GM19238 (cell line): ENCODE results near the gene TMEM14A.
"Not testable (repeated sequence)": the region's sequence is repeated elsewhere in the genome, so short reads cannot be mapped to it uniquely, and the experiment has no call there.

Source experiments
- DNase-seq: peaks from one replicate; pipeline ENCODE4 v3.0.0; 2011; ENCODE audit warnings: low spot score; ENCODE audit not compliant: insufficient read length

The TMEM14A gene

DNA sequence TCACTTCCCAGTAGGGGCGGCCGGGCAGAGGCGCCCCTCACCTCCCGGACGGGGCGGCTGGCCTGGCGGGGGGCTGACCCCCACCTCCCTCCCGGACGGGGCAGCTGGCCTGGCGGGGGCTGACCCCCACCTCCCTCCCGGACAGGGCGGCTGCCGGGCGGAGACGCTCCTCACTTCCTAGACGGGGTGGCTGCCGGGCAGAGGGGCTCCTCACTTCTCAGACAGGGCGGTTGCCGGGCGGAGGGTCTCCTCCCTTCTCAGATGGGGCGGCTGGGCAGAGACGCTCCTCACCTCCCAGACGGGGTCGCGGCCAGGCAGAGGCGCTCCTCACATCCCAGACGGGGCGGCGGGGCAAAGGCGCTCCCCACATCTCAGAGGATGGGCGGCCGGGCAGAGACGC is 15.0 kb upstream of the TMEM14A start:
- not testable (repeated sequence) for DNase-seq

DNA sequence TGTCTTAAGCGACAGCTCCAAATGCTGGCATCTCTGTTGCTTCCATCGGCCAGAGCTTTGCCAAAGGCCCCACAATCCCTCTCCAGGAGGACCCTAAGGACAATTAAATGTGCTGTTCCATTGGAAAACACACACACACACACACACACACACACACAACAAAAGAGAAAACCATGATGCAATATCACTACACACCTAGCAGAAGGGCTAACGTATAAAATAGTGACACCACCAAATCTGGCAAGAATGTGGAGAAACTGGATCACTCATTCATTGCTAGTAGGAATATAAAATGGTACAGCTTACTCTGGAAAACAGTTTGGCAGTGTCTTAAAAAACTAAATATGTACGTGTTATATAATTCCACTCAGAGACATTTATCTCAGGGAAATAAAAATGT is 13.0 kb upstream of the TMEM14A start:
- no peak for DNase-seq

DNA sequence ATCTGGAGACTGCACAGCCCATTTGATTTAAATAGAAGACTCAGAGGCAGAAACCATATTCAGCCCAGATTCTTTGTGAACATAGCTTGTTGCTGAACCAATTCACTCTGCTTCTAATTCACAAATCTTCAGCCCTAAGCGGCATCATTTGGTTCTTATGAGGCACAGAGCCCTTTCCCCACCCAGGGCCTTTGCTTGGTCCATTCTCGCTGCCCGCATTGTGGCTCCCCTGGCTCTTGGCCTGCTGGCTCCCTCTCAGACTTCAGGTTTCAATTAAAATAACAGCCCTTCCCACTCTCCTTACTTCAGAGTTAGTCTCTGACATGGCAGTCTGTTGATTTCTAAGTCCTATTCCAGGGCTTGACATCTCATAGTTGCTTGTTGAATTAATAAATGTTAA is 9.4 kb upstream of the TMEM14A start:
- DNase-seq = no peak

DNA sequence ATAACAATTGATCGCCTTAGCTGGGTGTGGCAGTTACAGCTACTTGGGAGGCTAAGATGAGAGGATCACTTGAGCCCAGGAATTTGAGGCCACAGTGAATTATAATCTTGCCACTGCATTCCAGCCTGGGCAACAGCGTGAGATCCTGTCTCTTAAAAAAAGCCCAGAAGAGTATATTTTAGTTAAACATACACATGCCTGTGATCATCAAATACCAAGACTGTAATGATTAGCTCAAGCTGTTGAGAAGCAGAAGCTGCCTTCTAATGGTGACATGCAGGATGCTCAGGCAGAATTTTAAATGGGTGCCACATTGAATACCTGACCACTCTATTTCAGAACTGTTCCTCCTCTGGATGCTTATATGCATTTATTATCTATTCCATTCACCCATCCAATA is 8.9 kb upstream of the TMEM14A start:
- no peak for DNase-seq

DNA sequence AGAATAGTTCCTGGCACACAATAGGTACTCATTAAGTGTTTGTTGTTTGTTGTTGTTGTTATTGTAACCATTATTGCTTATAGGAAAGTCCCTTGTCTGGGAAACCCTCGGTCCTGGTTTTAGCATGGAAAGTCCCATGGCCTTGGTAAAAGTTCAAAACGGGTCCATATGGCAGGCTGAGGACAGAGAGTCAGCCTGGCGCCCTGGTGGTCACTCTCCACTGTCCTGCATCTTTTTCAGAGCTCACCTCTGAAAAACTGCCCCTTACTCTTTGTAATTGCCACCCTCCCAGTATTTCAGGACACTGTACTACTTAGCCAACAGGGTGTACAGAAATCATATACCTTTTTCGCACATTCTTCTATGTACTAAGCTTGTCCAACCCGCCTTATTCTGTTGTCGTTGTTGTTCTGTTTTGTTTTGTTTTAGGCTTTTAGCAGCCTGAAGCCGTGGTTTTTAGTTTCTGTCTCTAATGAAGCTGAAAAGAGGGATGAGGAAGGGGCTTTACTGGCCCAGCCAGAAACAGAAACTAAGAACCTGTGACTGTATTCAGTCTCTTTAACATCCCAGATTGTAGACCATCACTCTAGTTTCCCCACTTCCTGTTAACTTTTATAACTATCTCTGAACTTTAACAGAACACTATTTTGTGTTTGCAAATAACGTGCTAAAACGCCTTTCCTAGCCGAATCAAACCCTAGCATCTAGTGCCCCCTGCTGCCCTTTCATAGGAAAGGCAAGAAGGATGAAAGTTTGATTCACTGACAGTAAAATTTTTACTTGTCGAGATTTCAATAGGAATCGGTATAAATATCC is 7.6 kb upstream of the TMEM14A start:
- DNase-seq = peak; percentile 29

DNA sequence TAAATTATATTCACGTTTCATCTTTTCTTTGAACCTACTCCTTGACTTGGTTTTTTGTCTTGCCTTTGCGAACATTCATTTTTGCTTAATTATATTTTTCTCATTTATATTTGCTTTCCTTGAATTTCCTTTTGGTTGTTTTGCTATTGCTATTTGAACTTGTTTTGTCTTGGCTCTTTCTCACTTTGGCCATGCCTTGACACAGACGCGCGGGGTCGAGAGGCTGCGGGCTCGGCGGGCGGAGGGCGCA is 7.1 kb upstream of the TMEM14A start:
- DNase-seq = no peak

DNA sequence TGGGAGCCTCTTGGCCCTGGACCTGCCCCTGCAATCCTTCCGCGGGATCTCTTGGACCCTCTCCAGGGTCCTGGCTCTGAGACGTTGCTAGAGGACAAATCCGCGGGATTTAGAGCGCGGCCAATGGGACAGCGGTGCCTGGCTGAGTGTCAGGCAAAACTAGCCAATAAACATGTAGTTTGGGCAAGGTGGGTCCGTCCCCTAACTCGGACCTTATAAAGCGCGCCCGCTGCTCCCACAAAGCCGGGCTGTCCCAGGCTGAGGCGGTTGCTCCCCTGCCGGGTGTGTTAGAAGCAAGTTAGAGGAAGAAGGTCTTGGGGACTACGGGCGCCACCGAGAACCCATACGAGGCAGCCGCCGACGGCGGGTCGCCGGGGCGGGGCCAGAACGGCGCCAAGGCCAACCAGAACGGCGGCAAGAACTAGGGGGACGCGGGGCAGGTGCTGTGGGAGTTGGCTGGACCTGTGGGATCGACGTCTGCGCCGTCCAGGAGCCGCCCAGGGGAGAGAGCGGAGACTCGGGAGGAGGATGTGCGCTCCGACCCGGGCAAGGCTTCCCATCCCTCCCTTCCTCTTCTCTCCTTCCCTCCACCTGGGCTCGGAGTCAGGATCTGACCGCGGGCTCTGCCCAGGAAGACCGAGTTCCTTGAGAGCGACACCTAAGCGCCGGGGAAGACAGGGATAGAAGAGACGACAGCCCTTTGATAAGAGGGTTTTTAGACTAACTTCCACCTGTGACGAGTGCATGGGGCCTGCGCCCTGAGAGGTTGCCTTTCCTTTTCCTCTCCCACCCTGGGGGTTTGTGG is 6.5 kb upstream of the TMEM14A start:
- peak; percentile 87 for DNase-seq

DNA sequence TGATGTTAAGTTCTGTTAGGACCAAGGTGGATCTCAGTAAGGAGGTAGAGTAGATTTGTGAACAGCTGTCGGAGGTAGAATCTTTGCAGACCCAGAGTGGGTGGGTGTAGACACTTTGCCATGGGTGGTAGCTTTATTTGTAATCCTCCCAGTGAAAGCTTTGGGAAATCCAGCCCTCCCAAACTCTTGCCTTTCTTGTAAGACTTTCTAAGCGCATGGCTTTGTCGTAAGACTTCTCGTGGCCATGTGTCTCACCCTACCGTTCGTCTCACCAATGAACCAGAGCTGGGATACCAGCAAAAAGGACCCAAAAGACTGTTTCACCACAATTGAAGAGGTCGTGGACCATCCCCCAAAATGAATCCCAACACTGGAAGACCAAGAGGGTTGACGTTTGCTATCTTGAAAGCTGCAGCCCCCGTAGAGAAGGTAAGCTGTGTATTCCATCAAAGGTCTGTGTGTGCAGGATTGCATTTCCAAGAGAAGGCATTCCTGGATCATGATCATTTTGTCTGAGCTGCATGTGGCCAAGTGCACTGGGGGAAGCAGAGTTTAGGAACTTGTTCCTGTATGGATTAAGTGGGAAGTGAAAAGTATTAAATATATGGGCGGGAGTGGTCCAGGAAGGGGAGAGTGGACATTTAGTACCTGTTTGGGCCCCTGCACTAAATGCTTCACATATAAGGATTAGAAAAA is 5.8 kb upstream of the TMEM14A start:
- no peak for DNase-seq

DNA sequence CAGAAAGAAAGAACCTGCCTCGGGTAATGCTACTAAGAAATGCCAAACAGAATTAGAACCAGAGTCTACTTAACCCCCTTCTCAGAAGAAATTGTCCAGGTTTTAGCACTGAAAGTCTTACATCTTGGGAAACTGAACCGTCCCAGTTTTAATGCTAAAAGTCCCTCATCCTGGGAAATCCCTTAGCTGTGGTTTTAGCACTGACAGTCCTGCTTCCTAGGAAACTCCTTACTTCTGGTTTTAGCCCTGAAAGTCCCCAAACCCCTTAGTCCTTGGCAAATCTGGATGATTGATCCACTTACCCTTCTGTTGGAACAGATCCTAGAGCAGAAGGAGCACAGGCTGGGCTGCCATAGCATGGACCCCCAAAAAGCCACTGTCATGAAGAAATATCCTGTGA is 4.8 kb upstream of the TMEM14A start:
- DNase-seq = no peak

DNA sequence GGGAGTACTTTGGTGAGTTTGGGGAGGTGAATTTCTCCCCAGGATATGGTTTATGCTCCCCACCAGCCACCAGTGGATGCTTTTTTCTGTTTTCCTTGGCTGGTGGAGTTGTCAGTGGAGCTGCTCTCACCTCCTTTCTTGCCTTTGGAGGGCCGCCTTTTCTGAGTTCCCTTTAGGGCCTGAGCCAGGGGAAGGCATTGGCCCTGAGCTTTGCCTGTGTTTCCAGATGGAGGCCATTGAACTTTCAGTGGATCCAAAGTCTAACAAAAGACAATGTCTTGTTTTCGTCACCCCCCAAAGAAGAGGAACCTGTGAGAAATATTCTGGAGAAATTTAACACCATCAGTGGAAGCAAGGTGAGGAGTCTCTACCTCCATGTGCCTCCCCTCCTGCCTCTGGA is 4.4 kb upstream of the TMEM14A start:
- DNase-seq = no peak

DNA sequence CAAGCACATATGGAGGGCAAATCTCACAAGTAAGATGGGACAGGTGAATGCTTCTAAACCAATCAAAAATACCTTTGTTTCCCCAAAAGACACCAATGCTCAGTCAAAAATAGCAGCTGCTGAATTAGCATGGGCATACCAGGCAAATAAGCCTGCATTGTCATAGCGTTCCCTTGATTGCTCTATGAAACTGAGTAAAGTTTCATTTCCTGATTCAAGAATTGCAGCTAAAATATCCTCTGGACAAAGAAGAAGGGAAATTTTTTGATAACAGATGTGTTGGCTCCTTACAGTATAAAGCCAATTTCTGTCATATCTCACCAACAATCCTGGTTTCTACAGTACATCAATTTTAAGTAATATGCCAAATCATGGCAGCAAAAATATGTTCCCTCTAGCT is 3.3 kb upstream of the TMEM14A start:
- DNase-seq = no peak

DNA sequence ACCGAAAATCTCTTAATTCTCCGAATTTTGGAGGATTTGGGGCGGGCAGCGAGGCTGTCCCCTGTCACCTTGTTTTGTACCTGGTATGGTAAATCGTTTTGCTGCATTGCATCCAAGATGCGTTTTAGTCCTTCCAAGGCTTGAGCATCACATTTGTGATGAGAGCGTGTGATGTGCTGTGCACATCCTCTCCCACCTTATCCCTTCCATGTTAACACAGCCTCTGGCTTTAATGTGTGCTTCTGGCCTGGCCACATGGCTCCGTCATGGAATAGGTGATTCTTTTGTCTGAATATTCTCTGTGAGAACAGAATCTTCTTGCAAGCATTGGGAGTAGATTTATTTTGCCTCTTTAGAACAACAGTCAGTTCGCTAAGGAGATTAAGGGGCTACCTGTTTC is 763 bp downstream of the TMEM14A start:
- DNase-seq = no peak

DNA sequence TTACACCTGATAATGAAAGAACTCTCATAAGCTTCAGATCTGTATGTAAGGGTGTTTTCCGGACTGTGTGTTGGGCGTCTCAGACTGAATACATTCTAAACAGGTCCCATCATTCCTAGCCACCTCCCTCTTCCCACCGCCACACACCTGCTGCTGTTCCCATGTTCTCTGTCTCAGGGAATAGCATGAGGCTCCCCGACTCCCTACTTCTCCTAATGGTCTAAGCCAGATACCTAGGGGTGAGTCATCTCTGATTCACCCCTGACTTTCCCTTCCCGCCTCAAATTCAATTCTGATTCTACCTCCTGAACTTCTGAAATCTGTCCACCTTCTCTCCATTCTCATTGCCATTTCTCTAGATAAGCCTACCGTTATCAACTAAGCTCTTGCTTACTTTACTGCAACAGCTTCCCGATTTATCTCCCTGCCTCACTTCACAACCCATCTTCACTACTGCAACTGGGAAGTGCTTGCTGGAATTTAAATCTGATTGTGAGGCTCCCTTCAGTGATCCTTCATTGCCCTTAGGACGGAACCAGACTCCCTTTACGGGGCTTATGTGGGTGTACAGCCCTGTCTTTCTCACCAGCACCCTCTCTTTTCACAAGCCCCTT is 1.6 kb downstream of the TMEM14A start:
- DNase-seq = no peak

DNA sequence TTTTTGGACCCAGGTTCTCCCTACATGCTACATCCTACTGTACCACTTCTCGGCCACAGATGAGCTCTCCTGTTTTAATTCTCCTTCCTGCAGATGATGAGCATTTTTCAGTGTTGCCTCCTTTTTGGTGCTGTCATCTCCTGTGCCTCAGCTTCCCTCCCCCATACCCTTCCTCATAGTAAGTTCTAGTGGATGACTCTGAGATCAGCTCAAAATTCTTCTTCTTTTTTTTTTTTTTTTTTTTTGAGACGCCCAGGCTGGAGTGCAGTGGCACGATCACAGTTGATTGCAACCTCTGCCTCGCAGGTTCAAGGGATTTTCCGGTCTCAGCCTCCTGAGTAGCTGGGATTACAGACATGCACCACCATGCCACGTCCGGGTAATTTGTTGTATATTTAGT is 3.8 kb downstream of the TMEM14A start:
- no peak for DNase-seq

DNA sequence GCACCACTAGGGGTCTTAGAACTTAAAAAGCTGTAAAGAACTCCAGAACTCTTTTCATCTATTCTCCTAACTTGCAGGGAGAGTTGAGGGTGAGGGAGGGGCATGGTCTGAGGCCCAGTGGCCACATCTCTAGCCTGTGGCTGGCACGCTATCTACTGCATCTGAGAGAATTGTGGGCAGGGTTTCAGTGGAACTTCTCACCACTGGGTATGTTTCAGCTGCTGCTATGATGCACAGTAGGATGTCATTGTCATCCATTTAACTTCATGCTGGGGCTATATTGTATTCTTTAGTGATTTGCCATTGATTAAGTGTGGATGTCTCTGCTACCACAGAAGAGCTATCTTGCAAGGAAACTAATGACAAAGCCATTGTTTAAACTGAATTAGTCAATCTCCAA is 4.5 kb downstream of the TMEM14A start:
- DNase-seq = no peak

DNA sequence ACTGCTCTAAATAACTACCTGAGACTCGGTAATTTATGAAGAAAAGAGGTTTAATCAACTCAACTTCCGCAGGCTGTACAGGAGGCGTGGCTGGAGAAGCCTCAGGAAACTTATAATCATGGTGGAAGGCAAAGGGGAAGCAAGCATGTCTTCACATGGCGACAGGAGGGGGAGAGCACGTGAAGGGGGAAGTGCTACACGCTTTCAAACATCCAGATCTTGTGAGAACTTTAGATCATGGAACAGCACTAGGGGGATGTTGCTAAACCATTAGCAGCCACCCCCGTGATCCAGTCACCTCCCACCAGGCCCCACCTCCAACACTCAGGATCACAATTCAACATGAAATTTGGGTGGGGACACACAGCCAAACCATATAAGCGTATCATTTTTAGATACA is 5.7 kb downstream of the TMEM14A start:
- DNase-seq = not testable (repeated sequence)

DNA sequence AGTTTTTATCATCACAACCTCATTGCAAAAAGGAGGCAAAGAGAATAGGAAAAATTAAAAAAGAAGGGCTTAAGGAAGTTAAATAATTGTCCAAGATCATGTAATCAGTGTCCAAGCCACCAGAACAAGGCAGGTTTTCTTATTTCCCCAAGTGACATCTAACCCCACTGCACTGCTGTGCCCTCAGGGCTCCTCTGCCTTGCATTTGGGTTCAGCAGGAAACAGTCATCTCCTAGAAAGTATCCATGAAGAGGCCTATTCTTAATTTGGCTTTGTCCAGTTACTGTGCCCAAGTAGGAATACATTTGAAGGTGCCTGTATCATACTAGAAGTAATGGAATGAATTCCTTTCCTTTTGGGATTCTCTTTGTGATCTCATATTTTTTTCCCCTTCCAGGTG is 10.5 kb downstream of the TMEM14A start:
- DNase-seq = no peak

DNA sequence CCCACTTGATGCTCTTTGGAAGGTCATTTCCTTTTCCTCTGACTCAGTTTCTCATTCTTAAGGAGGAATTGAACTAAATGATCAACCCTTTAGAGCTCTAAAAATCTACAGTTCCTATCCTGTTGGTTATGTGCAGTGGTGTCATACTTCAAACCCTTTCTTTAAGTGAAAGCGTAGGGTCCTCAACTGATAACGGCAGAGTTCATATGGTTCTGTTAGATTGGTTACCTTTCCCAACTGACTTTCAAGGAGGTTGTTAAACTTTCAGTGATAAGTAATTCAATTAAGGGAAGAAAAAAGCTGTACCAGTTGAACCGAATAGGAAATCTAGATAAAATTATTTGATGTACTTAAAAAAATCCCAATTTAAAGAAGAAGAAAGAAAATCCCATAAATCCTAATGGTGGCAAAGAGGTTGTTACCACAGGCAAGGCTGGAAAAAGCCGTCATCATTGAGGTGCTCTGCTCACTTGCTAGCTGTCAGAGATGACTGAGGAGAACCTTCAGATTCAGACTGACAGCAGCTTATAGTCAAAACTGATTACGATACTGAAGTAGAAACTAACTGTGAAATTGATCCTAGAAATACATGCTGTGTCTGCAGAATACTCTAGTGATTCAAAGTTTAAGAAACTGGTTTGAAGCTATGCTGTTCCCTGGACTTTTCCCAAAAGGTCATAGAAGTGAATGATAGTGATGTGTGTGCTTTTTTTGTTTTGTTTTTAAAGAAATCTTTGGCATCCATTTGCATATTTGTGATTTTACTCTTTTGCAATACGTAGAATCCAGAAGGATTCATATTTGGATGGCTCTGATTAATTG is 16.2 kb downstream of the TMEM14A start:
- no peak for DNase-seq

DNA sequence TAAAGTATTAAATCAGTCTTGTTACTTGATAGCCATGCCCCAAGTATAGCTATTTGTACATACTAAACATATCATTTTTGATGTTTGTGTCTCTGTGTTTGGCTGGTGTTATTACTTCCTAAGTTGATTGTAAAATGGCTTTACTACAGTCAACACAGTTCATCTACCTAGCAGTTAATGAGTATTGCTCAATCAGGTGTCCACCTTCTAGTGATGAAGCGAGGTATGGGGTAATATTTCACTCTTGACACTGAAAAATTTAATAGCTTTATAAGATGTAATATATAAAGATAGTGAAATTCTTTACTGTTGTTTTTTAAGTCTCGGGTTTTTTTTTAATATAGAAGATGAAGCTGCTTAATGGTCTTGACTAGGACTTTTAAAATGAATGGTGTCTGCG is 18.9 kb downstream of the TMEM14A start:
- DNase-seq = no peak

DNA sequence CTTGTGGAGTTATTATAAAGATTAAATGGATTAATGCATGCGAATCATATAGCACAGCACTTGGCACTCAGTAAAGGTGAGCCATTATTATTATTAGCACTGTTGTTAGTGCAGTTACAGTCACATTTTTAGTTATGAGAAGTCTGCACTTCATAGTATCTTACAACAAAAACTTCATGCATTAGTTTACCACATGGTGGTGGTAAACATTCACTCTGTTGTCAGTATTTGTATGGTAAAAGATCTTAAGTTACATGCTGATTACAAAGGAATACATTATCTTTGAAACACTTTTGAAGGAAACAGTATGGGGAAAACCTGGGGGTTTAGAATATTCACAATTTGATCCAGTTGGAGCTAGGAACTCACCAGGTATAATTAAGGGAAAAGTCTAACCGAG is 20.8 kb downstream of the TMEM14A start:
- no peak for DNase-seq

DNA sequence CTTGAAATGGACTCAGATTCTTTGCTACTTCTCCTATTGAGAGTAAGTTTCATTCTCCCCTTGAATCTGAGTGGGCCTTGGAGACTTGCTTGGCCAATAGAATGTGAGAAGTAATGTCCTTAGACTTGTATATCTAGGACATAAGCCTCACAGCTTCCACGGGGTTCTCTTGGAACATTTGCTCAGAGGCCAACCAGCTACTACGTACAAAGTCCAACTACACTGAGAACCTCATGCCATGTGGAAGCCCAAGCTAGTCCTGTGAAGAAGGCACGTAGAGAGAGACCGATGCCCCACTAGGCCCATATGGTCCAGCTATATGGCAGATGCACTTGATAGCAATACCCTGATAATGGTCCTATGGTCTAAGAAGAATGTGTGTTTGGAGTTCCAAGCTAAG is 22.9 kb downstream of the TMEM14A start:
- DNase-seq = no peak
